GM18526 (cell line): ENCODE results near the gene D2HGDH.

ENCODE experiments used
- POLR2A ChIP-seq: IDR thresholded peaks from 3 replicates; pipeline ENCODE4 v1.6.1; 2011; ENCODE audit not compliant: insufficient read length; ENCODE audit errors: extremely low read depth

Gene D2HGDH

DNA sequence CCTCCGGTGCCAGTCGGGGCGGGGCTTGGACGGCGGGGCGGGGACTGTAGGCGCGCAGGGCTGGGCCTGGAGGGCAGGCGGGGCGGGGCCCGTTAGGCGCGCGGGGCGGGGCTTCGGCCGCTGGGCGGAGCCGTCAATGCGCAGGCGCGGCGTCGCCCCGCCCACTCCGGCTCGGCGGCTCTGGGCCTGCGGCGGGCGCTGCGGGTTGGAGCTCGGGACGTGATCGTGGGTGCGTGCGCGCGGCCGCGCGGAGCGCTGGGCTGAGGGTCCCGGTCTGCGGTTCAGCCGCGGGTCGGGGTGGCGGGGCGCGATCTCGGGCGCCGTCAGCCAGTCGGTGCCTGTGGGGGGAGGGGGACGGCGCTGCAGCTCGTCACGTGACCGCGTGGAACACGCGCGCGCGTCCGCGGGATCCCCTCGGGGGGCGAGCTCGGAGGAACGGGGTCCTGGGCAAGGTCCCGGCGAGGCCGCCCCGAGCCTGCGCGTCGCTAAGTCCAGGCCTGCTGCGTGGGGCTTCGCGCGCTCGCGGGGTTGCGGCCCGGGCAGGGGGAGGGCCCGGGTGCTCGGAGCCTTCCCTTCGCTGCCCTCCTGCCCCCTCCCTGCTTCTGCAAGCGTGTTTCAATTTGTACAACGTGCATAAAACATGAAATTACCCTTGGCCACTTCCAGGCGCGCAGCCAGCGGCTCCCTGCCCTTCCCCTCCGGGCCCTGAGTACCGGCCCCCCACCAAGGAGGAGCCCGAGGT is at the start of gene D2HGDH:
D2HGDH (plus strand) TSS at position 164 of the 742 bp plus-strand sequence. CDS start 595 bp downstream, outside the sequence.
- TF ChIP-seq POLR2A, result peak; percentile 89

- no peak for TF ChIP-seq POLR2A
Measured at GRCh38 chr2:241686324-241686649, 48.1 kb upstream of the D2HGDH start.

- peak; percentile 84 for TF ChIP-seq POLR2A
Measured at GRCh38 chr2:241686650-241687425, 47.6 kb upstream of the D2HGDH start, which contains the start of gene DTYMK. DTYMK (minus strand) TSS chr2:241686815; CDS start chr2:241686783, 32 bp downstream.

DNA sequence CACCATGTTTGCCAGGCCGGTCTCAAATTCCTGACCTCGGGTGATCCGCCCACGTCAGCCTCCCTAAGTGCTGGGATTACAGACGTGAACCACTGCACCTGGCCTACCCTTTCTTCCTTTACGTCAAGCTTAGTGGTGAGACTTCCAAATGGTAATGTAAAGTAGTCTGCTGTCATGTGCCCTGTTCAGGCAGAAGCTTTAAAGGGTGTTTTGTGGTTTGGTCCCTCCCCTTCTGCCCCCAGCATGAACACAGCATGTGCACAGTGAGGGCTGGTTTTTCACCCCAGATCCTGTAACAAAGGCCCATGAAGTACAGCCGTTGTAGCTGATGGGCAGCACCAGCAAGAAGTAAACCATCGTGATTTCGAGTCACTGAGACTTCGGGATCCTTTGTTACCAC is 45.1 kb upstream of the D2HGDH start:
- no peak for TF ChIP-seq POLR2A

DNA sequence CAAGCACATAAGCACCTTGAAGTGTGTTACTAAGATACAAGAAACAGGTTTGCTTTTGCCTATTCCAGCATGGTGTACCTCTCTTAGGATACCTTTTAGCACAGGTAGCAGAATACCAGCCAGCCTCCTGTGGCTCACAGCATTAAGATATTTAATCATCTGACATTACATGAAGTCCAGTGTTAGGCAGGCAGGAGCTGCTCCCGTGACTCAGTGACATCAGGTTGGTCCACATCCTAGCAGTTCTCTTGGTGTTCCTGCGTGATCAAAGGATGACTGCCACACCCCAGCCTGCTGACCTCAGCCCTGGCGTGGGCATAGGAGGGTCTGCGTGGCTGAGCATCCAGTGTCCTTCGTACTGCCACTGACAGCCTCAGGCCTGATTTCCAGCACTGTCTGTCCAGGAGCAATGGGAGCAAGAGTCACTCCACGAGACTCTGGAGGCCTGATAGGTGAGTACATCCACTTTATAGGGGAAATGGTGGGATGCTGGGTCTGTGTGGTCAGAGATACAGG is 44.2 kb upstream of the D2HGDH start:
- TF ChIP-seq POLR2A, result no peak

GRCh38 chr2:241692448-241692847 is 42.0 kb upstream of the D2HGDH start:
- no peak for TF ChIP-seq POLR2A

DNA sequence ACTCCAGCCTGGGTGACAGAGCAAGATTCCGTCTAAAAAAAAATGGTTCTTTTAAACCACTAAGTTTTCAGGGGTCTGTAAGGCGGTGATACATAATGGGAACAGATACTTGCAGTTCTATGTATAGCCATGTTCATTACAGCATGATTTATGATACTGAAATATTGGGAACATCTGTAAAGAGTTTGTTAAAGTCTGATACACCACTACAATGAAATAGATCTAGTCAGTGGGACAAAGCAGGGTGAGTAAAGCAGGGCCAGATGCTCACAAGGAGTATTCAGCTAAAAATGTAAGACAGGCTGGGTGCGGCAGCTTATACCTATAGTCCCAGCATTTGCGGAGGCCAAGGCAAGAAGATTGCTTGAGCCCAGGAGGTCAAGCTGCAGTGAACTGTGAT is 38.8 kb upstream of the D2HGDH start:
- no peak for TF ChIP-seq POLR2A

- no peak for TF ChIP-seq POLR2A
Measured at GRCh38 chr2:241701149-241701398, 33.4 kb upstream of the D2HGDH start.

DNA sequence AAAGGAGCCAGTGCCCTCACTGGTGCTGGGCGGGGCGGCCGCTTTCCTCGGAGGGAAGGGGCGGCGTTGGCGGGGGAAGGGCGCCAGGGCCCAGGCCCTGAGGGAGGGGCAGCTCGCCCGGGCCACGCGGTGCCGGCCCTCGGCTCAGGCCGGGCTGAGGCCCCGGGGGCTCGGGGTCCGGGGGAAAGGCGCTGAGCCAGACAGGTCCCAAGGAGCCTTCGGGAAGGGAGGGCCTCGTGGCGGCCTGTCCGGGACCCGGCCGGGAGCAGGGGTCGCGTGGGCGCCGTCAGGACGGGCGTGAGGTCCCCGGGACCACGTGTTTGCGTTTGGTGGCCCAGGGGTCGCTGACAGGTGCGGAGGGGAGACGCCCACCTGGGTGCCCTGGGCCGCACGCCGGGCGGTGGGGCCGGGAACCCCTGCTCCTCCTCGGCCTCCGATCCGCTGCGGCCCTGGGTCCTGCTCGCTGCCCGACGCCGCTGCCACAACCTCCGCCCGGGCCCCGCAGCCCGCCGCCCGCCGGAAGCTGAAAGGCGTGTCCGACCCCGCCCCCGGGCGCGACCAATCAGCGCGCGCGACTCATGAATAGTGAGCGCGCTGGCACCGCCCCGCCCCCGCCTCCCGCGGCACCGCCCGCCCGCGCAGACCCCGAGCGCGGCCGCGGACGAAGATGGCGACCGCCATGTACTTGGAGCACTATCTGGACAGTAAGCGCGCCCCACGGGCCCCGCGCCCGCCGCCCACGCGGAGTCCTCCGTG is 32.9 kb upstream of the D2HGDH start, which contains the start of gene ING5:
ING5 (plus strand) TSS at position 641 of the 756 bp plus-strand sequence; CDS start at position 668, 27 bp downstream.
- TF ChIP-seq POLR2A, result peak; percentile 76

GRCh38 chr2:241702155-241703031 is 32.0 kb upstream of the D2HGDH start:
- TF ChIP-seq POLR2A, result peak; percentile 10

DNA sequence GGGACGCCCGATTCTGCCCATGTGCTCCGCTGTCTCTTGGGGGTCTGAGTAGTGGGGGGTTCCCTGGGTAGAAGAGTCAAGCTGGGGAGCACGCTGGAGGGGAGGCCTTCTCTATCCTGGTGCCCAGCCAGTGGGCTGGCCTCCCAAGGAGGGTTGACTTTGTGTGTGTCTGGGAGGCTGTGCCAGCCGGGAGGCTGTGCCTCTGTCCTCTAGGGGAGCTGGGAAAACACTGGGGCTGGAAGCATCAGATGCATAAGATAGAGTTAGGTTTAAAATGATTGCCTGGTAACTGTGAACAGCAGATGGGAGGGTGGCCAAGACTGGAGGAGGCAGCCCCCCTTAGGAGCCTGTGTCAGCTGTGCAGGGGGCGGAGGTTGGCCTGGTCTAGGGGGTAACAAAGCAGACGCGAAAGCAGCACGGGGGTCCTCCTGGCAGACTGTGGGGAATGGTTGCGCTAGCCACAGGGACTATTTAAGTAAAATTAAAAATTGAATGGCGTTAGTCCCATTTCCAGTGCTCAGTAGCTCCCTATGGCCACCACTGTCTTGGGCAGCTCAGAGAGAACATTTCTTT is 31.3 kb upstream of the D2HGDH start:
- no peak for TF ChIP-seq POLR2A

DNA sequence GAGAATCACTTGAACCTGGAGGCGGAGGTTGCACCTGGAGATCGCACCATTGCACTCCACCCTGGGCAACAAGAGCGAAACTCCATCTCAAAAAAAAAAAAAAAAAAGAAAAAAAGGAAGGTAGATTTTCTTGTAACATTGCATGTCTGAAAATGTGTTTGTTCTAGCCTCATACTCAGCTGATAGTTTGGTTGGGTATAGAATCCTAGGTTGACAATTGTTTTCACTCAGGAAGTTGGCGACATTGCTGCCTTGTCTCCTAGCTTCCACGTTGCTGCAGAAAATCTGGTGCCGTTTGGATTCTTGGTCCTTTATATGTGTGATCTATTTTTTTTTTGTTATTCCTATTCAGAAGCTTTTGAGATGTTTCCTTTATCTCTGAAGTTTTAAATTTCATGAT is 27.9 kb upstream of the D2HGDH start:
- TF ChIP-seq POLR2A, result no peak

DNA sequence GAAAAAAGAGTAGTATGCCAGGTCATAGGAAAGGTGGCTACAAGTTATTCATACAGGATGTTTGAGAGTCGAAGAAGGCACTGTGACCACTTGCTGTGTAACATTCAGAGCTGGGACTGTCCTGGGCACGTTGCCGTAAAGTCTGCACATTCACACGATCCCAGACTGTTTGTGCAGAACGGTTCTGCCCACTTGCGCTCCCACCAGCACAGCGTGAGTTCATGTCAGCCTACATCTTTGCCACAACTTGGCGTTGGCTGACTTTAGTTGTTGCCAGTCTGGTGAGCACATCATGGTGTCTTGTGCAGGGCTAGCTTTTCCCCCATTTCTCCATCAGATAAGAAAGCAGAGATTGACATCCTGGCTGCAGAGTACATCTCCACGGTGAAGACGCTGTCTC is 25.6 kb upstream of the D2HGDH start:
- TF ChIP-seq POLR2A, result no peak

GRCh38 chr2:241719093-241719492 is 15.3 kb upstream of the D2HGDH start:
- TF ChIP-seq POLR2A, result no peak
